Adrenal gland (tissue), 5 donors: ENCODE measurements around the gene UBASH3B.

Experiments
- POLR2A ChIP-seq, 2 donors: fragments of 450-650 bp; IDR thresholded peaks; one replicate each; pipeline ENCODE4 v1.6.1; 2017; ENCODE audit warnings: antibody characterized with exemption in 2 of 2, mild to moderate bottlenecking in 2 of 2, moderate library complexity in 1 of 2
- TF ChIP-seq, protein P1 (sequence below), 6 experiments: fragments of 450-650 bp in 4 of 6; fragments of 200-600 bp in 2 of 6; sonication (generic) in 1 of 6; IDR thresholded peaks; 1 replicate in 5 of 6; 2 replicates in 1 of 6; pipeline versions ENCODE4 v1.5.1 to v1.8.0; 2016 to 2021; ENCODE audit warnings: antibody characterized with exemption in 6 of 6, mild to moderate bottlenecking in 2 of 6, moderate library complexity in 1 of 6
- donor health status: DM: no; HTN: no; CAD: no.

DNA sequence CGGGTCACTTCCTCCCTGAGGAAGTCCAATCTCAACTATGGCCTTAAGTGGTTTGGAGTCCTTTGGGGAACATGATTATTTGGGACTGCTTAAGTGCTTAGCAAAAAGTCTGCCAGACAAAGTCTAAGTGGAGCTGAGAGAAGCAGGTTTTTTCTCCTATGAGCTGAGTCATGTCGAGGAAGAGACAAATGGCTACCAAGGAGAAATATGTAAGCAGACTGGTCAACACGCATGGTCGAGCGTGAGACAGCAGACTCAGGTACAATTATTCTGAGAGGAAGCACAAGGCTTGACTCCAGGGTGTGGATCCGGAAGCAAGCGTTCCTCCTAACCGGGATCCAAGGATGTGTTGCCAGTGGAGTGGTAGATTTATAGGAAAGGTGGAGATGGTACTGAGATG lies 30.6 kb downstream of the UBASH3B start:
- TF ChIP-seq, protein P1, sequence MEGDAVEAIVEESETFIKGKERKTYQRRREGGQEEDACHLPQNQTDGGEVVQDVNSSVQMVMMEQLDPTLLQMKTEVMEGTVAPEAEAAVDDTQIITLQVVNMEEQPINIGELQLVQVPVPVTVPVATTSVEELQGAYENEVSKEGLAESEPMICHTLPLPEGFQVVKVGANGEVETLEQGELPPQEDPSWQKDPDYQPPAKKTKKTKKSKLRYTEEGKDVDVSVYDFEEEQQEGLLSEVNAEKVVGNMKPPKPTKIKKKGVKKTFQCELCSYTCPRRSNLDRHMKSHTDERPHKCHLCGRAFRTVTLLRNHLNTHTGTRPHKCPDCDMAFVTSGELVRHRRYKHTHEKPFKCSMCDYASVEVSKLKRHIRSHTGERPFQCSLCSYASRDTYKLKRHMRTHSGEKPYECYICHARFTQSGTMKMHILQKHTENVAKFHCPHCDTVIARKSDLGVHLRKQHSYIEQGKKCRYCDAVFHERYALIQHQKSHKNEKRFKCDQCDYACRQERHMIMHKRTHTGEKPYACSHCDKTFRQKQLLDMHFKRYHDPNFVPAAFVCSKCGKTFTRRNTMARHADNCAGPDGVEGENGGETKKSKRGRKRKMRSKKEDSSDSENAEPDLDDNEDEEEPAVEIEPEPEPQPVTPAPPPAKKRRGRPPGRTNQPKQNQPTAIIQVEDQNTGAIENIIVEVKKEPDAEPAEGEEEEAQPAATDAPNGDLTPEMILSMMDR (IDR thresholded peaks at IDR 0.05): no peak
- no peak for TF ChIP-seq POLR2A (IDR thresholded peaks at IDR 0.05)
